ENCODE measurements around the gene PPP2R2C. TPM values are rescaled to one million over a fixed set of nuclear protein-coding genes. Genes with fewer than 3 reads are reported as not detected.
A peak's percentile ranks its signal among the peaks of the same experiment; 100 is the strongest.

The PPP2R2C gene
- total RNA-seq, 1 experiment from 2014 or later, result 8.1 TPM

DNA sequence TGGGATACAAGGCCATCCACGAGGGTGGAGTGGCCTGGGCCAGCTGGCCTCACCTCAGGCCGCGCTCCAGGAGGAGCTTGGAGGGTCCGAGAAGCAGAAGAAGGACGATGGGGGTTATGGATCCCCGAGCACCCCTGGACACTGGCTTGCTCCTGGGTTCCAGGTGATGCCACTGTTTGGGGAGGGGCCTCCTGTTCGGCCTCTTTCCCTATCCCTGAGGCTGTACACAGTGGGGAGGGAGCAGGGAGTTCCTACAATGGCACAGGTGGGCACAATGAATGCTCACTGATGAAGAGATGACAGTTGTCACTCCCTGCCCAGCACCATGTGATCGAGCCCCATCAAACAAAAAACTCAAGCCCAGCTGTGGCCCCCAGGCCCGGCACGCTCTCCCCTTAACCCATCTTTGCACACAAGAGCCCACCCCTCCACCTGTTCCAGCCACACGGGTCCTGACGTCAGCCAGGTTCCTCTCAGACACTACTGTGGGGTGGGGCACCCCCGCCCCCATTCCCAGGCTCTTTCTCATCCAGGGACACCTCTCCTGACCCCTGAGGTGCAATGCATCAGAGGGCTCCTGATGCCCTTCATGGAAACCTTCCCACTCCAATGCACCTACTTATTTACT is 132.5 kb downstream of the PPP2R2C start:
- H3K56ac ChIP-seq (ENCODE audit: insufficient read length, low read depth, low read length), result no peak overlapping the region
- TF ChIP-seq, protein P1, sequence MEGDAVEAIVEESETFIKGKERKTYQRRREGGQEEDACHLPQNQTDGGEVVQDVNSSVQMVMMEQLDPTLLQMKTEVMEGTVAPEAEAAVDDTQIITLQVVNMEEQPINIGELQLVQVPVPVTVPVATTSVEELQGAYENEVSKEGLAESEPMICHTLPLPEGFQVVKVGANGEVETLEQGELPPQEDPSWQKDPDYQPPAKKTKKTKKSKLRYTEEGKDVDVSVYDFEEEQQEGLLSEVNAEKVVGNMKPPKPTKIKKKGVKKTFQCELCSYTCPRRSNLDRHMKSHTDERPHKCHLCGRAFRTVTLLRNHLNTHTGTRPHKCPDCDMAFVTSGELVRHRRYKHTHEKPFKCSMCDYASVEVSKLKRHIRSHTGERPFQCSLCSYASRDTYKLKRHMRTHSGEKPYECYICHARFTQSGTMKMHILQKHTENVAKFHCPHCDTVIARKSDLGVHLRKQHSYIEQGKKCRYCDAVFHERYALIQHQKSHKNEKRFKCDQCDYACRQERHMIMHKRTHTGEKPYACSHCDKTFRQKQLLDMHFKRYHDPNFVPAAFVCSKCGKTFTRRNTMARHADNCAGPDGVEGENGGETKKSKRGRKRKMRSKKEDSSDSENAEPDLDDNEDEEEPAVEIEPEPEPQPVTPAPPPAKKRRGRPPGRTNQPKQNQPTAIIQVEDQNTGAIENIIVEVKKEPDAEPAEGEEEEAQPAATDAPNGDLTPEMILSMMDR (conservative IDR thresholded peaks at IDR 0.05), result no peak
- Mint-ChIP-seq H3K27ac (peak overlapping the region in 1 of 3 experiments; percentile 10; a peak in 1 of 7 replicates), H3K4me1 (peaks cover 18 to 30% of the 10 kb centered on the region in 2 experiments), H3K36me3 (ENCODE audit: insufficient read depth in 1 of 3, low read depth in 3 of 3) (no peaks in the 10 kb centered on the region; a peak in 1 of 7 replicates), H3K9me3 (peaks cover 3% of the 10 kb centered on the region in 2 experiments; a peak in 4 of 5 replicates), H3K4me3 (no peak overlapping the region), H3K27me3 (ENCODE audit: low read depth) (peaks cover 16% of the 10 kb centered on the region)
- no peaks in the 10 kb centered on the region for H3K9me3 ChIP-seq (ENCODE audit: control insufficient read depth, low read depth, low read length)
- H2BK120ac ChIP-seq (ENCODE audit: low read depth, low read length, poor library complexity, severe bottlenecking), result no peak overlapping the region
- H4K91ac ChIP-seq (ENCODE audit: insufficient read length, low read depth, low read length), result no peak overlapping the region
- H3K4me1 ChIP-seq (ENCODE audit: insufficient read depth, low read length), result no peaks in the 10 kb centered on the region
- H2BK5ac ChIP-seq (ENCODE audit: insufficient read length, low read length), result no peak overlapping the region
- H3K4ac ChIP-seq (ENCODE audit: low read depth, low read length), result no peak overlapping the region
- H3T11ph ChIP-seq (ENCODE audit: low read length), result no peak overlapping the region
- H3K23ac ChIP-seq (ENCODE audit: insufficient read length, low read depth, low read length), result no peak overlapping the region
- no peaks in the 10 kb centered on the region for H3K79me1 ChIP-seq (ENCODE audit: insufficient read depth, low read depth, low read length, poor library complexity, severe bottlenecking)
- H2BK15ac ChIP-seq (ENCODE audit: low read depth, low read length), result no peak overlapping the region
- H3K9ac ChIP-seq (ENCODE audit: extremely low read depth, insufficient read length, low read length), result no peak overlapping the region
- H3K27me3 ChIP-seq (ENCODE audit: insufficient read depth, low read length), result no peaks in the 10 kb centered on the region
- H3K14ac ChIP-seq (ENCODE audit: insufficient read depth, low read length), result no peak overlapping the region
- no peak overlapping the region for H4K5ac ChIP-seq (ENCODE audit: insufficient read length, low read depth, low read length)
- no peak overlapping the region for H4K8ac ChIP-seq (replicated peaks; ENCODE audit: insufficient read length, low read depth, low read length)
- H3K79me2 ChIP-seq (ENCODE audit: insufficient read depth, low read length), result no peaks in the 10 kb centered on the region
- H2AK5ac ChIP-seq (ENCODE audit: insufficient read length, low read length), result no peak overlapping the region
- DNase-seq, result no peak
- no peaks in the 10 kb centered on the region for H4K20me1 ChIP-seq (ENCODE audit: control insufficient read depth, insufficient read depth, insufficient read length)
- no peak overlapping the region for H3K18ac ChIP-seq (ENCODE audit: insufficient read length, low read depth, low read length)
- no peak overlapping the region for H2AFZ ChIP-seq (ENCODE audit: low read length)
- H2BK20ac ChIP-seq (ENCODE audit: low read depth, low read length, poor library complexity, severe bottlenecking), result no peak overlapping the region
- no peak overlapping the region for H3K4me2 ChIP-seq (ENCODE audit: insufficient read depth, insufficient read length, low read length)
- H3K23me2 ChIP-seq (ENCODE audit: insufficient read length, low read depth, low read length, poor library complexity, severe bottlenecking), result no peaks in the 10 kb centered on the region
- no CpG with 5 or more reads among the region's 13 CpGs for WGBS (ENCODE audit: extremely low coverage, insufficient read length, low lambda C conversion rate)
- no peak overlapping the region for H2BK12ac ChIP-seq (ENCODE audit: insufficient read length, low read depth, low read length)
- H3K27ac ChIP-seq (ENCODE audit: insufficient read length, low read depth, low read length), result no peak overlapping the region

Measured in H9 (cell line).